ENCODE data around the gene ATG9A.

Gene ATG9A

GRCh38 chr2:219178377-219179175 is 50.9 kb downstream of the ATG9A start:
- peak in 1 of 3 experiments; percentile 41 for DNase-seq (ENCODE audit: low read depth in 3 of 3)

- peak; percentile 47 to 72 (median 54) for DNase-seq (ENCODE audit: low read depth in 3 of 3)
These were observed 51.7 kb downstream of the ATG9A start, which contains the start of gene RETREG2 for GRCh38 chr2:219177552-219178376. Gene RETREG2 (plus strand): TSS chr2:219178275. CDS start chr2:219178353, 78 bp downstream.

GRCh38 chr2:219176818-219177551 is 52.5 kb downstream of the ATG9A start, which contains the start of gene CNPPD1:
Gene CNPPD1 (minus strand): TSS chr2:219176925. CDS start chr2:219176828, 97 bp downstream.
- peak; percentile 65 to 85 (median 69) for DNase-seq (ENCODE audit: low read depth in 3 of 3)

GRCh38 chr2:219175928-219176817 is 53.3 kb downstream of the ATG9A start:
- DNase-seq (ENCODE audit: low read depth in 3 of 3): peak in 1 of 3 experiments; percentile 37

GRCh38 chr2:219175486-219175885 is 54.0 kb downstream of the ATG9A start:
- no peak for DNase-seq (ENCODE audit: low read depth in 3 of 3)

- DNase-seq (ENCODE audit: low read depth in 3 of 3): no peak
These were observed 54.6 kb downstream of the ATG9A start for GRCh38 chr2:219174801-219175200.

GRCh38 chr2:219174146-219174545 is 55.3 kb downstream of the ATG9A start:
- no peak for DNase-seq (ENCODE audit: low read depth in 3 of 3)

GRCh38 chr2:219173176-219173575 is 56.3 kb downstream of the ATG9A start:
- no peak for DNase-seq (ENCODE audit: low read depth in 3 of 3)

- no peak for DNase-seq (ENCODE audit: low read depth in 3 of 3)
These were observed 56.9 kb downstream of the ATG9A start for GRCh38 chr2:219172231-219173154.

- DNase-seq (ENCODE audit: low read depth in 3 of 3): no peak
These were observed 58.2 kb downstream of the ATG9A start for GRCh38 chr2:219171231-219171651.

- no peak for DNase-seq (ENCODE audit: low read depth in 3 of 3)
These were observed 59.3 kb downstream of the ATG9A start, which contains the start of gene SLC23A3 for GRCh38 chr2:219169930-219170654. Gene SLC23A3 (minus strand): TSS chr2:219170029. CDS start chr2:219169984, 45 bp downstream.
